Sigmoid colon (tissue), 7 donors: ENCODE data around the gene LYSMD2. TPM values are rescaled to one million over a fixed set of nuclear protein-coding genes. Genes with fewer than 3 reads are reported as not detected.

Experiments used
- DNase-seq: peaks from one replicate; pipeline ENCODE4 v3.0.0-alpha.2; 2019
- H3K27ac ChIP-seq, 4 donors: fragments of 200-600 bp; sonication (generic); one replicate each; pipeline ENCODE4 v1.5.1; 2016 to 2019; ENCODE audit warnings: mild to moderate bottlenecking in 1 of 4
- H3K27me3 ChIP-seq, 3 donors: fragments of 200-600 bp; sonication (generic); one replicate each; pipeline ENCODE4 v1.5.1; 2019; ENCODE audit warnings: mild to moderate bottlenecking in 1 of 3
- H3K36me3 ChIP-seq, 4 donors: fragments of 200-600 bp; sonication (generic); one replicate each; pipeline ENCODE4 v1.5.1; 2016 to 2019
- H3K4me1 ChIP-seq, 4 donors: fragments of 200-600 bp; sonication (generic); one replicate each; pipeline ENCODE4 v1.5.1; 2017 to 2019
- H3K4me3 ChIP-seq, 4 donors: fragments of 200-600 bp; sonication (generic); one replicate each; pipeline ENCODE4 v1.5.1; 2017 to 2019; ENCODE audit warnings: mild to moderate bottlenecking in 2 of 4, moderate library complexity in 1 of 4
- H3K9me3 ChIP-seq, 4 donors: fragments of 200-600 bp in 3 of 4; sonication (generic) in 3 of 4; one replicate each; pipeline versions ENCODE4 v1.5.1 to v1.6.1; 2013 to 2019
- CTCF ChIP-seq, 4 experiments: fragments of 450-650 bp in 3 of 4; fragments of 200-600 bp in 1 of 4; IDR thresholded peaks; one replicate each; pipeline ENCODE4 v1.5.1; 2016 to 2019; ENCODE audit warnings: antibody characterized with exemption in 4 of 4, mild to moderate bottlenecking in 3 of 4, moderate library complexity in 2 of 4
- EP300 ChIP-seq, 4 donors: sonication (generic); formaldehyde crosslinking; IDR thresholded peaks; one replicate each; pipeline ENCODE4 v1.6.1; 2017; ENCODE audit warnings: antibody characterized with exemption in 4 of 4
- POLR2A ChIP-seq, 2 donors: fragments of 450-650 bp; IDR thresholded peaks; one replicate each; pipeline ENCODE4 v1.6.1; 2016; ENCODE audit warnings: antibody characterized with exemption in 2 of 2, mild to moderate bottlenecking in 2 of 2, moderate library complexity in 2 of 2
- POLR2AphosphoS5 ChIP-seq, 4 donors: sonication (generic); formaldehyde crosslinking; IDR thresholded peaks; one replicate each; pipeline ENCODE4 v1.6.1; 2017; ENCODE audit warnings: antibody characterized with exemption in 4 of 4
- WGBS, 2 donors: extraction: QIAGEN DNeasy Blood & Tissue Kit; methylation state at CpG; one replicate each; pipeline ENCODE4 v1.1.7; 2013; 5-methylcytosine and 5-hydroxymethylcytosine counted together
- intact Hi-C: fragments of 100-400 bp; cut with DNase I; formaldehyde crosslinking; loops from one replicate; pipeline ENCODE4 v1.15.1; 2023
- polyA plus RNA-seq, 3 donors: library from polyadenylated mRNA; stranded (reverse); fragments of 200-250 nt; gene quantifications; one replicate each; pipeline ENCODE4 v1.2.3, GENCODE V29; 2013
- total RNA-seq, 4 donors: library from RNA; depleted of rRNA; stranded (reverse); fragments of >200 nt; gene quantifications; one replicate each; pipeline ENCODE4 v1.1.0, GENCODE V29; 2016
- donor health status: healthy with polysubstance abuse.
- donor health status: Bipolar disorder and iron deficiency.
- donor health status: healthy.

Gene LYSMD2
- total and polyA plus RNA-seq, 7 donors: 6.7 to 28.5 (median 15.8) TPM

GRCh38 chr15:51738553-51738952 lies 1.1 kb upstream of the LYSMD2 start:
- no peaks in the 10 kb centered on the region for H3K36me3 ChIP-seq
- DNase-seq: no peak
- H3K4me3 ChIP-seq: no peak overlapping the region
- no peaks in the 10 kb centered on the region for H3K9me3 ChIP-seq
- peak overlapping the region; percentile 86 to 96 (median 91) for H3K27ac ChIP-seq
- no peaks in the 10 kb centered on the region for H3K27me3 ChIP-seq
- WGBS, 2 donors: 76 to 78% methylated on average over 2 of the region's 2 CpGs
- intact Hi-C loops: loop anchor here (5.0 kb wide), 1 partner anchor 39 kb away; no protein-coding TSS in a partner anchor
- peaks cover 0 to 33% (median 21%) of the 10 kb centered on the region in 4 donors for H3K4me1 ChIP-seq
- TF ChIP-seq POLR2AphosphoS5 (IDR thresholded peaks at IDR 0.05) (no peak), EP300 (IDR thresholded peaks at IDR 0.05) (no peak), POLR2A (IDR thresholded peaks at IDR 0.05) (no peak), CTCF (IDR thresholded peaks at IDR 0.05) (no peak)

DNA sequence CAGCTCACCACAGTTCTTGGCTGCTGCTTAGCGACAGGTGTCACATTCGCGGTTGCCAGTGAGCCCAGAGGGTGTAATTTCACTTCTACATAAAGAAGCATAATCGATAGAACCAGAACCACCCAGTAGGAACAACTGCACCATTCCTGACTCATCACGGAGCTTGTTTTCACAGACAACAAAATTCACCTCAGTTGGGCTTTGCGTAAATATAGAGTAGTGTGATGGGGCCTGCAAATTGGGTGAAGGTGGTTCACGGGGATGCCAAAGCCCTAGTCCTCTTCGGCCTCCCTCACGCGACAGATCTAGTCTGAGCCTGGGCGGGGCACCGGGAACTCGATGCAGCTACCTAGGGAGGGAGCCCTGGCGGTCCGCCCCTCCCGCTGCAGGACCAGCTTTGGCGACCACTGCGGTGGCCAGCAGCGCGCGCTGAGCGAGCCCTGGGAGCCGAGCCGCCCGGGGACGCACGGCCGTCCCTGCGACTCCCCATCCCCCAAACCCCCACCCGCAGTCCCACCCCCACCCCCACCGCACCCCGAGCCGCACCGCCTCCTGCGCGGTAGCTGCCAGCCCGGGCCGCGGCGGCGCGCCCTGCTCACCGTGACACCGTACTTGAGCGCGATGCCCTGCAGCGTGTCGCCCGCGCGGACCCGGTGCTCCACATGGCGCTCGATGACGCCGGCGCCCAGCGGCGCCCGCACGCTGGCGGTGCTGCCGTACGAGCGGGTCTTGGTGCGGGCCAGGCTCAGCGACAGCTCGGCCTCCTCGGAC lies 519 bp downstream of the LYSMD2 start:
- Histone ChIP-seq H3K4me3 (peak overlapping the region; percentile 63 to 95 (median 70)), H3K9me3 (no peaks in the 10 kb centered on the region), H3K36me3 (no peaks in the 10 kb centered on the region), H3K27ac (peak overlapping the region; percentile 86 to 96 (median 91)), H3K4me1 (peaks cover 0 to 44% (median 29%) of the 10 kb centered on the region in 4 donors), H3K27me3 (no peaks in the 10 kb centered on the region)
- intact Hi-C loops: loop anchor here (2.0 to 5.0 kb wide), 2 partner anchors 14 to 40 kb away; partner anchors contain the start of gene TMOD2
- WGBS, 2 donors: 0 to 1% methylated on average over 69 of the region's 69 CpGs
- DNase-seq: peak; percentile 77
- TF ChIP-seq POLR2AphosphoS5 (IDR thresholded peaks at IDR 0.05) (peak in 1 of 4 donors; percentile 4), POLR2A (IDR thresholded peaks at IDR 0.05) (no peak)

- H3K4me1 ChIP-seq: peaks cover 0 to 53% (median 38%) of the 10 kb centered on the region in 4 donors
- intact Hi-C loops: loop anchor here (2.0 to 5.0 kb wide), 2 partner anchors 15 to 41 kb away; partner anchors contain the start of gene TMOD2
- no peaks in the 10 kb centered on the region for H3K27me3 ChIP-seq
- peak overlapping the region in 3 of 4 donors; percentile 63 to 95 (median 78) for H3K4me3 ChIP-seq
- no peak for DNase-seq
- no peaks in the 10 kb centered on the region for H3K9me3 ChIP-seq
- WGBS, 2 donors: 41 to 63% methylated on average over 3 of the region's 3 CpGs
- H3K36me3 ChIP-seq: no peaks in the 10 kb centered on the region
- H3K27ac ChIP-seq: peak overlapping the region; percentile 86 to 96 (median 91)
- TF ChIP-seq POLR2AphosphoS5 (IDR thresholded peaks at IDR 0.05) (no peak), CTCF (IDR thresholded peaks at IDR 0.05) (no peak), POLR2A (IDR thresholded peaks at IDR 0.05) (no peak), EP300 (IDR thresholded peaks at IDR 0.05) (no peak)
These were observed 1.4 kb downstream of the LYSMD2 start for GRCh38 chr15:51736069-51736468.

GRCh38 chr15:51735228-51736010 lies 2.0 kb downstream of the LYSMD2 start:
- Histone ChIP-seq H3K27me3 (no peaks in the 10 kb centered on the region), H3K27ac (peak overlapping the region; percentile 86 to 96 (median 91)), H3K36me3 (no peaks in the 10 kb centered on the region), H3K4me1 (peaks cover 0 to 58% (median 43%) of the 10 kb centered on the region in 4 donors), H3K4me3 (no peak overlapping the region), H3K9me3 (no peaks in the 10 kb centered on the region)
- no peak for DNase-seq
- intact Hi-C loops: loop anchor here (2.0 to 5.0 kb wide), 2 partner anchors 15 to 42 kb away; partner anchors contain the start of gene TMOD2
- 43 to 76% methylated on average over 5 of the region's 5 CpGs for WGBS, 2 donors
- no peak for TF ChIP-seq POLR2AphosphoS5 (IDR thresholded peaks at IDR 0.05)

DNA sequence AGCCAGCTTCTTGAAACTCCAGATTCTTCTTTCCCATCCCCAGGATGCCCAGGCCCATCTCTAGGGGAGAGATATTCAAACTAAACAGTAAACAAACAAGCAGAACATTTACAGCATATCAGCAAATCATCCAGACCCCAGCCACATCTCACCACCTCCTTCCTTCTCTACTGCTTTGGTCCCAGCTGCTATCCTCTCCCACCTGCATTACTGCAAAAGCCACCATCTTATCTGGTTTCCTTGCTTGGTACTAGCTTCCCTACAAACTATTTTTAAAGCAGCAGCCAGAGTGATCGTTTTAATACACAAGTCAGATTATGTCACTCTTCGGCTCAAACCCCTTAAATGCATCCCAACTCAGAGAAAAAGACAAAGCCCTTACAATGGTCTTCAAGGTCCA lies 4.8 kb downstream of the LYSMD2 start:
- H3K4me3 ChIP-seq: no peak overlapping the region
- H3K4me1 ChIP-seq: peaks cover 0 to 48% (median 40%) of the 10 kb centered on the region in 4 donors
- TF ChIP-seq POLR2AphosphoS5 (IDR thresholded peaks at IDR 0.05) (no peak), POLR2A (IDR thresholded peaks at IDR 0.05) (no peak), CTCF (IDR thresholded peaks at IDR 0.05) (no peak), EP300 (IDR thresholded peaks at IDR 0.05) (no peak)
- H3K27me3 ChIP-seq: no peaks in the 10 kb centered on the region
- DNase-seq: no peak
- no peaks in the 10 kb centered on the region for H3K36me3 ChIP-seq
- H3K9me3 ChIP-seq: no peaks in the 10 kb centered on the region
- intact Hi-C loops: no loop called here
- WGBS, 2 donors: 50 to 90% methylated on average over 2 of the region's 2 CpGs
- peak overlapping the region; percentile 75 to 94 (median 76) for H3K27ac ChIP-seq
